HG03342 (cell line): ENCODE results near the gene RPP30.
"Not testable (repeated sequence)": the region's sequence is repeated elsewhere in the genome, so short reads cannot be mapped to it uniquely, and the experiment has no call there.

ENCODE experiments used
- ATAC-seq: cut with Tn5 transposase; IDR thresholded peaks from one replicate; pipeline ENCODE4 v1.9.1; 2021; ENCODE audit warnings: mild to moderate bottlenecking, moderate library complexity; ENCODE audit not compliant: unreplicated experiment

The RPP30 gene

GRCh38 chr10:90937645-90938258, 66.0 kb downstream of the RPP30 start:
- no peak for ATAC-seq

- no peak for ATAC-seq
These were observed 67.3 kb downstream of the RPP30 start for GRCh38 chr10:90939116-90939515.

DNA sequence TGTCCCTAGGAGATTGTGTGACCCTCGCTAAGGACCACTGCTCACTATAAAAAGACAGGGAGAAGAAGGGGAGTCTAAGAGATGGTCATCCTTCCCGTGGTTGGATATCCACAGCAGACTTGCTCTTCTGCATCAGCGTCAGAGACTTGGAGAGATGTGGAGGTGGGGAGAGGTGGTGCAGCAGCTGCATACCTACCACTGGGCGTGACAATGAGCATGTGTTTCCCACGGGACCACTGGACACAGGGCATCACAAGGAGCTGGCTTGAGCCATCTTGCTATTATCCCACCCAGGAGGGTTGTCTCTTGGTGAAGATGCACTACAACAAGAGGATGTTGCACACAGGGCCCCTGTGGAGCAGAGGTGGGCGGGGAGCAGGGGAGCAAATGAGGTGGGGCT, 67.9 kb downstream of the RPP30 start:
- no peak for ATAC-seq

- not testable (repeated sequence) for ATAC-seq
These were observed 71.2 kb downstream of the RPP30 start for GRCh38 chr10:90942980-90943379.

GRCh38 chr10:90944749-90945148, 73.0 kb downstream of the RPP30 start:
- ATAC-seq: no peak

DNA sequence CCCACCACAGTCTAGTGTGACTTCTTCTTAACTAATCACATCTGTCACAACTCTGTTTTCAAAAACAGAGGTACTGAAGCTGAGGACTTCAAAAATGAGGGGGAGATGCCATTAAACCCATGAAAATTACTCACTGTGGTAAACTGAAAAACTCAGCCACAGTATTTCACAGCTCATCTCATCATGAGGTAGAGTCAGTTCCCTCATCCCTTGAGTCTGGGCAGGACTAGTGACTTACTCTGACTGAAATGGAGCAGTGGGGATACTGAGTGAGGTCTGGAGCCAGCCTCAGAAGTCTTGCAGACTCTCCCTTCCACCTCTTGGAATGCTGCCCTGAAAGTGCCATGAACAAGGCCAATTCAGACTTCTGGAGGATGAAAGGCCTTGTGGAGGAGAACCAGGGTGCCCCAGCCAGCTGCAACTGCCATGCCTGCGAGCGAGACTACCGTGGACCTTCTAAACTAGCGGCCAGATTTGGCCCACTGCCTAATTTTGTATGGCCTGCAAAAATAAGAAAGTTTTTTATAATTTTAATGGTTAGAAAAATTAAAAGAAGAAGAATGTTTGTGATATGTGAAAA, 73.8 kb downstream of the RPP30 start:
- no peak for ATAC-seq

GRCh38 chr10:90947030-90947960, 75.5 kb downstream of the RPP30 start:
- ATAC-seq: no peak
